ENCODE measurements around the gene FOXP1. TPM values are rescaled to one million over a fixed set of nuclear protein-coding genes. Genes with fewer than 3 reads are reported as not detected.
A peak's percentile ranks its signal among the peaks of the same experiment; 100 is the strongest.

Gene FOXP1
- total and polyA plus RNA-seq, 2 experiments from 2014 or later: 37.4 to 59.9 TPM

DNA sequence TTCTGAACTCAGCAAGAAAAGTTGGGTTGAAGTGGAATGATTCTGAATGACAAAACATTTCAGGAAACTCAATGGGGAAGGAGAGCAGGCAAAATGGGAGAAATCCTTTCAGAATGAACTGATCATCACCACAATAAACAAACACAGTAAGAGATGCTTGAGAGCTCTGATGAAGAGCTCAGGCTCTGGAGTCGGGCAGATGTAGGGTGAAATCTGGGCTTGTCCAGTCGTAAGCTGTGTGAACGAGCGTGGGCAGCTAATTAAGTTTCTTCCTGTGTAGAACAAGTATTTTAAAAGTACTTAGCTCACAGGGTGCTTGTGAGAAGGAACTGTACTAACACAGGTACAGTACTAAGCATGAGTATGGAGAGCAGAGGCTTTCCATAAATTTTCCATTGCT, 406.2 kb downstream of the FOXP1 start:
- H3K27ac ChIP-seq: no peak overlapping the region
- peaks cover 21% of the 10 kb centered on the region for H3F3A ChIP-seq (ENCODE audit: insufficient read depth)
- H3K4me2 ChIP-seq (ENCODE audit: unreplicated experiment): no peak overlapping the region
- H3K27me3 ChIP-seq (replicated peaks; ENCODE audit: insufficient read depth): no peaks in the 10 kb centered on the region
- H4K20me1 ChIP-seq (ENCODE audit: insufficient read depth): no peaks in the 10 kb centered on the region
- H2AFZ ChIP-seq: no peak overlapping the region
- in situ Hi-C loops (cut with MboI): no loop called here
- no peaks in the 10 kb centered on the region for H3K9me2 ChIP-seq (ENCODE audit: insufficient read depth)
- H3K36me3 ChIP-seq (ENCODE audit: low read depth): no peaks in the 10 kb centered on the region
- DNase-seq: no peak
- WGBS, 2 experiments (ENCODE audit: low coverage in 1 of 2, low lambda C conversion rate in 2 of 2, missing lambda C conversion rate in 2 of 2): 93 to 100% methylated on average over 4 of the region's 4 CpGs
- no peak overlapping the region for H3K9ac ChIP-seq
- TF ChIP-seq EZH2phosphoT487 (IDR thresholded peaks at IDR 0.05; ENCODE audit: insufficient read depth, low read depth) (no peak), EZH2 (IDR thresholded peaks at IDR 0.05; ENCODE audit: insufficient read depth, poor library complexity, severe bottlenecking) (no peak)
- H3K4me1 ChIP-seq (ENCODE audit: insufficient read depth): peaks cover 22% of the 10 kb centered on the region
- H3K4me3 ChIP-seq: no peak overlapping the region
- no peaks in the 10 kb centered on the region for H3K79me2 ChIP-seq (ENCODE audit: insufficient read depth)
- no peaks in the 10 kb centered on the region for H3K9me3 ChIP-seq (ENCODE audit: low read depth)

- H3K79me2 ChIP-seq (ENCODE audit: insufficient read depth): no peaks in the 10 kb centered on the region
- no peak for TF ChIP-seq EZH2phosphoT487 (IDR thresholded peaks at IDR 0.05; ENCODE audit: insufficient read depth, low read depth)
- H3K4me3 ChIP-seq: no peak overlapping the region
- H3K4me2 ChIP-seq (ENCODE audit: unreplicated experiment): no peak overlapping the region
- H3K27me3 ChIP-seq (replicated peaks; ENCODE audit: insufficient read depth): no peaks in the 10 kb centered on the region
- H3K4me1 ChIP-seq (ENCODE audit: insufficient read depth): peaks cover 27% of the 10 kb centered on the region
- no peak overlapping the region for H3K27ac ChIP-seq
- no peaks in the 10 kb centered on the region for H4K20me1 ChIP-seq (ENCODE audit: insufficient read depth)
- no peaks in the 10 kb centered on the region for H3K9me3 ChIP-seq (ENCODE audit: low read depth)
- H3K36me3 ChIP-seq (ENCODE audit: low read depth): no peaks in the 10 kb centered on the region
- in situ Hi-C loops (cut with MboI): no loop called here
- no peak overlapping the region for H2AFZ ChIP-seq
- H3K9ac ChIP-seq: no peak overlapping the region
- WGBS, 2 experiments (ENCODE audit: low coverage in 1 of 2, low lambda C conversion rate in 2 of 2, missing lambda C conversion rate in 2 of 2): 95 to 98% methylated on average over 5 of the region's 5 CpGs
- no peak for DNase-seq
- H3F3A ChIP-seq (ENCODE audit: insufficient read depth): peaks cover 27% of the 10 kb centered on the region
- H3K9me2 ChIP-seq (ENCODE audit: insufficient read depth): no peaks in the 10 kb centered on the region
Measured at GRCh38 chr3:71176366-71176765, 407.2 kb downstream of the FOXP1 start.

GRCh38 chr3:71175691-71176365, 407.7 kb downstream of the FOXP1 start:
- Histone ChIP-seq H3K9ac (no peak overlapping the region), H3K9me3 (ENCODE audit: low read depth) (no peaks in the 10 kb centered on the region), H3K4me2 (ENCODE audit: unreplicated experiment) (no peak overlapping the region), H3K9me2 (ENCODE audit: insufficient read depth) (no peaks in the 10 kb centered on the region), H3K4me3 (no peak overlapping the region), H3K79me2 (ENCODE audit: insufficient read depth) (no peaks in the 10 kb centered on the region), H3F3A (ENCODE audit: insufficient read depth) (peaks cover 27% of the 10 kb centered on the region), H3K27me3 (replicated peaks; ENCODE audit: insufficient read depth) (no peaks in the 10 kb centered on the region), H2AFZ (no peak overlapping the region), H3K36me3 (ENCODE audit: low read depth) (no peaks in the 10 kb centered on the region), H3K27ac (no peak overlapping the region), H3K4me1 (ENCODE audit: insufficient read depth) (peaks cover 27% of the 10 kb centered on the region), H4K20me1 (ENCODE audit: insufficient read depth) (no peaks in the 10 kb centered on the region)
- WGBS, 2 experiments (ENCODE audit: low coverage in 1 of 2, low lambda C conversion rate in 2 of 2, missing lambda C conversion rate in 2 of 2): 98% methylated on average over 5 of the region's 5 CpGs
- in situ Hi-C loops (cut with MboI): no loop called here
- no peak for TF ChIP-seq EZH2phosphoT487 (IDR thresholded peaks at IDR 0.05; ENCODE audit: insufficient read depth, low read depth)
- TF ChIP-seq EZH2 (IDR thresholded peaks at IDR 0.05; ENCODE audit: insufficient read depth, poor library complexity, severe bottlenecking): no peak
- no peak for DNase-seq

GRCh38 chr3:71172951-71173350, 410.6 kb downstream of the FOXP1 start:
- H3K27me3 ChIP-seq (replicated peaks; ENCODE audit: insufficient read depth): no peaks in the 10 kb centered on the region
- peak overlapping the region; percentile 60 for H3K4me2 ChIP-seq (ENCODE audit: unreplicated experiment)
- no peaks in the 10 kb centered on the region for H3K9me3 ChIP-seq (ENCODE audit: low read depth)
- no peaks in the 10 kb centered on the region for H3K36me3 ChIP-seq (ENCODE audit: low read depth)
- in situ Hi-C loops (cut with MboI): no loop called here
- WGBS, 2 experiments (ENCODE audit: low coverage in 1 of 2, low lambda C conversion rate in 2 of 2, missing lambda C conversion rate in 2 of 2): 82 to 95% methylated on average over 2 of the region's 2 CpGs
- TF ChIP-seq EZH2phosphoT487 (IDR thresholded peaks at IDR 0.05; ENCODE audit: insufficient read depth, low read depth) (no peak), EZH2 (IDR thresholded peaks at IDR 0.05; ENCODE audit: insufficient read depth, poor library complexity, severe bottlenecking) (no peak)
- peaks cover 31% of the 10 kb centered on the region for H3F3A ChIP-seq (ENCODE audit: insufficient read depth)
- H3K4me3 ChIP-seq: no peak overlapping the region
- DNase-seq: peak; percentile 75
- H3K79me2 ChIP-seq (ENCODE audit: insufficient read depth): no peaks in the 10 kb centered on the region
- H3K9ac ChIP-seq: peak overlapping the region; percentile 61
- peak overlapping the region; percentile 90 for H3K27ac ChIP-seq
- 0 out of 2 replicates have a peak overlapping the region, but pooled peaks have one; percentile 17 for H2AFZ ChIP-seq
- H3K9me2 ChIP-seq (ENCODE audit: insufficient read depth): no peaks in the 10 kb centered on the region
- H4K20me1 ChIP-seq (ENCODE audit: insufficient read depth): no peaks in the 10 kb centered on the region
- peaks cover 42% of the 10 kb centered on the region for H3K4me1 ChIP-seq (ENCODE audit: insufficient read depth)
